HAP-1 (cell line): ENCODE measurements around the gene NOP10.
A peak's percentile ranks its signal among the peaks of the same experiment; 100 is the strongest.
"Not testable (repeated sequence)": the region's sequence is repeated elsewhere in the genome, so short reads cannot be mapped to it uniquely, and the experiment has no call there.

ENCODE experiments used
- DNase-seq, 2 experiments: peaks; one replicate each; pipeline ENCODE4 v3.0.0-alpha.2; 2016 to 2020; ENCODE audit warnings: low spot score in 2 of 2
- H3K27me3 ChIP-seq: fragments of 250-450 bp; sonication (Bioruptor Pico); 2 replicates; pipeline ENCODE4 v1.5.1; 2020; ENCODE audit warnings: low read depth, mild to moderate bottlenecking, moderate library complexity
- H3K36me3 ChIP-seq: fragments of 250-450 bp; sonication (Bioruptor Pico); replicated peaks from 2 replicates; pipeline ENCODE4 v1.5.1; 2020; ENCODE audit warnings: mild to moderate bottlenecking
- H3K4me1 ChIP-seq: fragments of 250-450 bp; sonication (Bioruptor Pico); 2 replicates; pipeline ENCODE4 v1.5.1; 2020; ENCODE audit warnings: mild to moderate bottlenecking
- H3K4me3 ChIP-seq: fragments of 250-450 bp; sonication (Bioruptor Pico); 2 replicates; pipeline ENCODE4 v1.5.1; 2020; ENCODE audit warnings: mild to moderate bottlenecking, moderate library complexity
- H3K9me3 ChIP-seq: fragments of 250-450 bp; sonication (Bioruptor Pico); 2 replicates; pipeline ENCODE4 v1.5.1; 2020; ENCODE audit warnings: mild to moderate bottlenecking, moderate library complexity
- in situ Hi-C: fragments of 300-500 bp; cut with MboI; formaldehyde crosslinking; loops from 3 replicates; pipeline ENCODE4 v1.14.3; 2020; ENCODE audit warnings: low sequenced_read_pairs, inconsistent platforms, mixed read lengths

NOP10 gene

GRCh38 chr15:34342737-34343575 is at the start of gene NOP10, which contains the start of gene NUTM1:
Gene NOP10, minus strand, starts transcription at chr15:34343136. Its CDS starts 63 bp downstream, at chr15:34343073.
Gene NUTM1, plus strand, starts transcription at chr15:34343315. Its CDS starts 382 bp downstream, at chr15:34343697.
- in situ Hi-C loops, result no loop called here
- H3K27me3 ChIP-seq, result no peaks in the 10 kb centered on the region
- peak; percentile 92 to 94 for DNase-seq
- H3K4me3 ChIP-seq, result peak within 1 kb of the TSS; percentile 90
- peaks cover 26% of the 10 kb centered on the region for H3K4me1 ChIP-seq
- H3K9me3 ChIP-seq, result no peaks in the 10 kb centered on the region
- peaks cover 25% of the 10 kb centered on the region for H3K36me3 ChIP-seq

GRCh38 chr15:34389594-34390086 is 46.7 kb upstream of the NOP10 start:
- DNase-seq, H3K4me3 ChIP-seq, H3K4me1 ChIP-seq, in situ Hi-C loops, H3K27me3 ChIP-seq, H3K36me3 ChIP-seq, H3K9me3 ChIP-seq: not testable (repeated sequence)

- H3K4me3 ChIP-seq, H3K27me3 ChIP-seq, in situ Hi-C loops, DNase-seq, H3K36me3 ChIP-seq, H3K9me3 ChIP-seq, H3K4me1 ChIP-seq: not testable (repeated sequence)
Measured at GRCh38 chr15:34381829-34382521, 39.0 kb upstream of the NOP10 start.

GRCh38 chr15:34380491-34380890 is 37.6 kb upstream of the NOP10 start:
- H3K27me3 ChIP-seq, in situ Hi-C loops, DNase-seq, H3K4me1 ChIP-seq, H3K4me3 ChIP-seq, H3K36me3 ChIP-seq, H3K9me3 ChIP-seq: not testable (repeated sequence)

GRCh38 chr15:34376856-34377255 is 33.9 kb upstream of the NOP10 start:
- in situ Hi-C loops, result loop anchor here (10.0 kb wide), 1 partner anchor 58 kb away; the partner anchor contains the start of gene GOLGA8A
- H3K4me3 ChIP-seq, result no peak overlapping the region
- no peak for DNase-seq

GRCh38 chr15:34375541-34375940 is 32.6 kb upstream of the NOP10 start:
- not testable (repeated sequence) for DNase-seq, H3K36me3 ChIP-seq, H3K4me3 ChIP-seq

More at GRCh38 chr15:34376856-34377255, 33.9 kb upstream of the NOP10 start:
- peaks cover 11% of the 10 kb centered on the region for H3K4me1 ChIP-seq
- no peaks in the 10 kb centered on the region for H3K36me3 ChIP-seq
- no peaks in the 10 kb centered on the region for H3K9me3 ChIP-seq
- H3K27me3 ChIP-seq, result no peaks in the 10 kb centered on the region

GRCh38 chr15:34374816-34375215 is 31.9 kb upstream of the NOP10 start:
- Histone ChIP-seq H3K36me3 (no peaks in the 10 kb centered on the region), H3K4me3 (no peak overlapping the region), H3K27me3 (no peaks in the 10 kb centered on the region), H3K4me1 (peaks cover 11% of the 10 kb centered on the region), H3K9me3 (no peaks in the 10 kb centered on the region)
- in situ Hi-C loops, result loop anchor here (10.0 kb wide), 1 partner anchor 60 kb away; the partner anchor contains the start of gene GOLGA8A
- DNase-seq, result peak in 1 of 2 experiments; percentile 44

More at GRCh38 chr15:34375541-34375940, 32.6 kb upstream of the NOP10 start:
- in situ Hi-C loops, result loop anchor here (10.0 kb wide), 1 partner anchor 59 kb away; the partner anchor contains the start of gene GOLGA8A
- not testable (repeated sequence) for H3K27me3 ChIP-seq, H3K9me3 ChIP-seq
- H3K4me1 ChIP-seq, result peaks cover 11% of the 10 kb centered on the region

GRCh38 chr15:34373951-34374350 is 31.0 kb upstream of the NOP10 start:
- Histone ChIP-seq H3K27me3 (no peaks in the 10 kb centered on the region), H3K4me1 (peaks cover 11% of the 10 kb centered on the region), H3K36me3 (no peaks in the 10 kb centered on the region), H3K4me3 (no peak overlapping the region), H3K9me3 (no peaks in the 10 kb centered on the region)
- no peak for DNase-seq
- in situ Hi-C loops, result loop anchor here (10.0 kb wide), 1 partner anchor 61 kb away; the partner anchor contains the start of gene GOLGA8A

GRCh38 chr15:34370643-34371042 is 27.7 kb upstream of the NOP10 start:
- no peak for DNase-seq
- Histone ChIP-seq H3K36me3 (no peaks in the 10 kb centered on the region), H3K27me3 (no peaks in the 10 kb centered on the region), H3K4me3 (no peak overlapping the region), H3K9me3 (no peaks in the 10 kb centered on the region), H3K4me1 (peaks cover 21% of the 10 kb centered on the region)
- in situ Hi-C loops, result loop anchor here (10.0 kb wide), 1 partner anchor 64 kb away; the partner anchor contains the start of gene GOLGA8A

GRCh38 chr15:34370129-34370528 is 27.2 kb upstream of the NOP10 start:
- Histone ChIP-seq H3K4me1 (peaks cover 20% of the 10 kb centered on the region), H3K9me3 (no peaks in the 10 kb centered on the region), H3K4me3 (no peak overlapping the region), H3K27me3 (no peaks in the 10 kb centered on the region), H3K36me3 (no peaks in the 10 kb centered on the region)
- in situ Hi-C loops, result loop anchor here (10.0 kb wide), 1 partner anchor 65 kb away; the partner anchor contains the start of gene GOLGA8A
- DNase-seq, result no peak

GRCh38 chr15:34367101-34368081 is 24.5 kb upstream of the NOP10 start, which contains the start of gene LPCAT4:
Gene LPCAT4, minus strand, starts transcription at chr15:34367196. Its CDS starts 96 bp downstream, at chr15:34367100.
- H3K4me3 ChIP-seq, result peak within 1 kb of the TSS; percentile 65
- peaks cover 13% of the 10 kb centered on the region for H3K4me1 ChIP-seq
- DNase-seq, result peak; percentile 83 to 91
- H3K9me3 ChIP-seq, result no peaks in the 10 kb centered on the region
- in situ Hi-C loops, result loop anchor here (10.0 kb wide), 1 partner anchor 263 kb away; the partner anchor contains the start of genes EMC7 and PGBD4
- H3K36me3 ChIP-seq, result peaks cover 6% of the 10 kb centered on the region
- no peaks in the 10 kb centered on the region for H3K27me3 ChIP-seq

- peaks cover 13% of the 10 kb centered on the region for H3K36me3 ChIP-seq
- peak; percentile 64 to 87 for DNase-seq
- no peaks in the 10 kb centered on the region for H3K27me3 ChIP-seq
- H3K9me3 ChIP-seq, result no peaks in the 10 kb centered on the region
- H3K4me3 ChIP-seq, result peak overlapping the region; percentile 65
- peaks cover 13% of the 10 kb centered on the region for H3K4me1 ChIP-seq
- in situ Hi-C loops, result loop anchor here (10.0 kb wide), 1 partner anchor 262 kb away; the partner anchor contains the start of genes EMC7 and PGBD4
Measured at GRCh38 chr15:34366271-34367065, 23.5 kb upstream of the NOP10 start.
